Astrocyte of the cerebellum (primary cell): Measurements from ENCODE around the gene DYRK1A.

Experiments
- DNase-seq: peaks from one replicate; pipeline ENCODE4 v3.0.0-alpha.2; 2011; ENCODE audit warnings: low read depth
- H3K4me3 ChIP-seq: 2 replicates; pipeline ENCODE4 v1.5.1; 2011; ENCODE audit warnings: mild to moderate bottlenecking, low read depth, low read length, moderate library complexity
- in situ Hi-C: cut with HindIII; loops from 2 replicates; pipeline ENCODE4 v1.10.0; 2017; ENCODE audit warnings: low sequenced_read_pairs
- TF ChIP-seq, protein P1 (sequence below): IDR thresholded peaks from 2 replicates; pipeline ENCODE4 v1.5.1; 2012; ENCODE audit warnings: low read length, low read depth, moderate library complexity, mild to moderate bottlenecking; ENCODE audit errors: missing control alignments

DYRK1A gene

DNA sequence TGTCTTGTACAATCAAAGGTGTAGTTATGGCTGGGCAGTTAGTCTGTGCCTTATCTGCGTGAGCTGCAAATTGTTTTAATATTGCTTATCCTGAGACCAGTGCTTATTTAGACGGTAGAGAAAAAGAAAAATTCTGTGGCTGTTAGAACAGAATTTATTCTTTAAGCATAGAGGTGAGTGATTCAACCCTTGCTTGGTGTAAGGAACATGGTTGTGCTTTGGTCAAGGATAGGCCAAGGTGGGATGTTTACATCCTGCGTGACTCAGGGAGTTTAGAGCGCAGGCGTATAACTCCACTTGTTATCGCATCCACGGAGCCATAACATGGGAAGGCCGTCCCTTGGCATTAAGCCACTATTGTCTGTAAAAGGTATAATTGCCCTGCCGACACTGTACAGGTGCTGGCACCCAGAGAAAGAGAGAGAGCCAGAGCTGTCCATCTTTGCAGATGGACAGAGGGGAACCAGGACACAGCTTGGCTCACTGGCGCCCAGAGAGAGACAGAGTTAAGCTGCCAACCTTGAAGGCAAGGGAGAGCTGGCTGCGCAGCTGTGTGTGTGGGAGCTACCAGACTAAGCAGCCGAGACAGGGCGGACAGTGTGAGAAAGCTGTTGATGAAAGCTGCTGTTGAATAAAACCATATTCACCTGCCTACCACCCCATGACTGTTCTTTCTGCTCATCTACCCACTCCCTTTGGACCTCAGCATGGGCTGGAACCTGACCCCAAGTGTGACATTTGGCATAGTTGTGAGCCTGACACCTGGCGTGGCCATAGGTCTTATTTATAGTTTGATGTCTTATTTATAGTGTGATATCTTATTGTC lies 200.4 kb downstream of the DYRK1A start:
- no peak for DNase-seq
- H3K4me3 ChIP-seq, result no peak overlapping the region
- in situ Hi-C loops, result no loop called here
- TF ChIP-seq, protein P1, sequence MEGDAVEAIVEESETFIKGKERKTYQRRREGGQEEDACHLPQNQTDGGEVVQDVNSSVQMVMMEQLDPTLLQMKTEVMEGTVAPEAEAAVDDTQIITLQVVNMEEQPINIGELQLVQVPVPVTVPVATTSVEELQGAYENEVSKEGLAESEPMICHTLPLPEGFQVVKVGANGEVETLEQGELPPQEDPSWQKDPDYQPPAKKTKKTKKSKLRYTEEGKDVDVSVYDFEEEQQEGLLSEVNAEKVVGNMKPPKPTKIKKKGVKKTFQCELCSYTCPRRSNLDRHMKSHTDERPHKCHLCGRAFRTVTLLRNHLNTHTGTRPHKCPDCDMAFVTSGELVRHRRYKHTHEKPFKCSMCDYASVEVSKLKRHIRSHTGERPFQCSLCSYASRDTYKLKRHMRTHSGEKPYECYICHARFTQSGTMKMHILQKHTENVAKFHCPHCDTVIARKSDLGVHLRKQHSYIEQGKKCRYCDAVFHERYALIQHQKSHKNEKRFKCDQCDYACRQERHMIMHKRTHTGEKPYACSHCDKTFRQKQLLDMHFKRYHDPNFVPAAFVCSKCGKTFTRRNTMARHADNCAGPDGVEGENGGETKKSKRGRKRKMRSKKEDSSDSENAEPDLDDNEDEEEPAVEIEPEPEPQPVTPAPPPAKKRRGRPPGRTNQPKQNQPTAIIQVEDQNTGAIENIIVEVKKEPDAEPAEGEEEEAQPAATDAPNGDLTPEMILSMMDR, result no peak

DNA sequence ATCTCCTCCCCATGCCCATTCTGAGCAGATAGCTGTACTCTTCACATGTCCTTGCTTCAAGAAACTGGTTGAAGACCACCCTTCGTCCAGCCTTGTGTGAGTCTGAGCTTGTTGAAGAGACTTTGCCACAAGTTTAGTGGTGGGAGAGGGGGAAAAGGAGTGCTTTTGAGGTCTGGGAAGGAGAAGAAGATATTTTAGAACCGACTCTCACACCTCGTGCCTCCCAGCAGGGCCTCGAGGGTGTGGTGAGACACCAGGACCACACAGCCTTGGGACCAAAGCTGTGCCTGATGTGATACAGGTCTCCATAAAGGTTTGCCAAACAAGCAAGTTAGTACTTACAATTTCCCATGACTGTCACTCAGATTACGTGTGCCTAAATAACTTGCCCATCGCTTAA lies 201.8 kb downstream of the DYRK1A start:
- no peak overlapping the region for H3K4me3 ChIP-seq
- in situ Hi-C loops, result no loop called here

DNA sequence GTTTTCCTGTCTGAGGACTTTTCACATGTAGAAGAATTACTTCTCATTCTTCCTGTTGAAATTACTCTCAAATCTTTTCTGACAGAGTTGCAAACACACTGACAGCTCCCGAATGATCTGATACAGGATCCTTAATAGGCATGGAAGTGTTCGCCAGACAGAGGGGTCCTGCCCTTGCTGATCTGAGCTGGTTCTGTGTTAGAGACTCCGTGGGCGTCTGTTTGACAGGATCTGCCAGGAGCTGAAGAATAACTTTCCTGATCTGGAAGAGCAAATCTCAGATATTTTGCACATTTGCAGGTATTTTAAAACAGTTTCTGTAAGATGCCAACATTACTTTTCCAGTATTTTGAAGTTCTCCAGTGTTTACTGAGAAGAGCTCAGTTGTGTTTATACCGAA lies 202.3 kb downstream of the DYRK1A start:
- TF ChIP-seq, protein P1, result no peak
- DNase-seq, result no peak
- in situ Hi-C loops, result no loop called here
- no peak overlapping the region for H3K4me3 ChIP-seq

More for the DNA sequence above, 201.8 kb downstream of the DYRK1A start:
- TF ChIP-seq, protein P1, result no peak
- no peak for DNase-seq

DNA sequence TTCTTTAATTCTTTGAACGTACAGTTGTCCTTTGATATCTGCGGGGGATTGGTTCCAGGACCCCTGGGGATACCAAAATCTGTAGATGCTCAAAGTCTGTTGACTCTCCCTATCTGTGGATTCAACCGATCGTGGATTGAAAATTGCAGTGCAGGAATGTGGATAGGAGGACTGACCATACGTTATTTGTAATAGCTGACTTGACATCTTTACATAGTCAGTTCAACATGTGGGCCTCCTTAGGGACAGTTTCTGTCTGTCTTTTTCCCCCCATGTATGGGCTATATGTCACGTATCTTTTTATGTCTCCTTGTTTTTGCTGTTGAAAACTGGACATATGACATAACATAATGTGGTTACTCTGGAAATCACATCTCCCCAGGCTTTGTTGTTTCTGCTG lies 204.9 kb downstream of the DYRK1A start:
- H3K4me3 ChIP-seq, result no peak overlapping the region
- no peak for DNase-seq
- in situ Hi-C loops, result no loop called here
- TF ChIP-seq, protein P1, result no peak

DNA sequence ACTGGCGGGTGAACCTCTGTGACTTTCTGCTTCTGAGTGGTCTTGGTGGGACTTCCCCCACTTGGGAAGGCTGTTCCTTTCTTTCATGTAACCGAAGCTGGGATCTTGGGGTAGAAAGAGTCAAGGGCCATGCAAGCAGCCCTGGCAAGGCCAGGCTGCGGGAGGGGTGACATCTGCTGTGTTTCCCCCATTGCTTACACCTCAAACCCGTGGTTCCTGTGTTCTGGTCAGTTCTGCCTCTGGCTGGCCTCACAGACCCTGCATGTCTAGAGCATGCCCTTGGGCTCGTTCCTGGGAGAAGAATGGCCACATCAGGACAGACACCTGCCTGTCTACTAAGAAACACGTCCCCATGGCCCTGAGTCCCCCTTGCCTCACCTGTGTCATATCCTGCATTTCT lies 207.7 kb downstream of the DYRK1A start:
- DNase-seq, result no peak
- no peak overlapping the region for H3K4me3 ChIP-seq
- TF ChIP-seq, protein P1, result no peak
- in situ Hi-C loops, result no loop called here

DNA sequence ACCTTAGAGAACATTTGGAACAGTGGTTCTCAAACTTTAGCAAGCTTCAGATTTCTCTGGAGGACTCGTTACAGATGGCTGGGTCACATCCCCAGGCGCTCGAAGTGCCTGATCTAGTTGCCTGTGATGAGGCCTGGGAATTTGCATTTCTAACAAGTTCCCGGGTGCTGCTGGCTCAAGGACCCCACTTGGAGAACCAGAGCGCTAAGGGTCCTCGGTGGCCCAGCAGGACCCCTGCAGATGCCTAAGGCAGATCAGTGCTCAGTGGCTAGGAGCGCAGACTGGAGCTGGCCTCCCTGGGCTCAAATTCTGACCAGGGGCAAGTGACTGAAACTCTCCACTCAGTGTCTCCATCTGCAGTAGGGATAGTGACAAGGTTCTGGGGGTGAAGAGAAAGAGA lies 208.2 kb downstream of the DYRK1A start:
- DNase-seq, result no peak
- in situ Hi-C loops, result loop anchor here (5.0 kb wide), 1 partner anchor 197 kb away; no protein-coding TSS in a partner anchor
- TF ChIP-seq, protein P1, result no peak
- no peak overlapping the region for H3K4me3 ChIP-seq
